ENCODE measurements around the gene WNT8B. TPM values are rescaled to one million over a fixed set of nuclear protein-coding genes. Genes with fewer than 3 reads are reported as not detected.

Gene WNT8B
- total and polyA plus RNA-seq, 2 of the 13 experiments (the other 11 are each of a cell fraction or from before 2014, with no cell fraction given): 0.07 to 0.20 TPM

- TF ChIP-seq TFDP2 (CRISPR knock-in tag; IDR thresholded peaks at IDR 0.05) (peak; percentile 31; the same call in 1 of the 2 replicates), POLR2AphosphoS5 (IDR thresholded peaks at IDR 0.05; ENCODE audit: low read depth, low read length) (no peak), REL (CRISPR knock-in tag; conservative IDR thresholded peaks at IDR 0.05) (0 out of 2 replicates have a peak, but pooled peaks have one; percentile 5), CCDC6 (CRISPR knock-in tag; IDR thresholded peaks at IDR 0.05) (no peak), ZNF660 (CRISPR knock-in tag; IDR thresholded peaks at IDR 0.05; ENCODE audit: borderline replicate concordance, low read depth) (no peak), ZNF101 (CRISPR knock-in tag; IDR thresholded peaks at IDR 0.05; ENCODE audit: borderline replicate concordance, low read depth) (no peak), TCF12 (IDR thresholded peaks at IDR 0.05) (no peak), TCF12 (CRISPR knock-in tag; IDR thresholded peaks at IDR 0.05) (no peak), HNRNPL (IDR thresholded peaks at IDR 0.05; ENCODE audit: low read depth, low read length) (peak; percentile 96), ZBTB40 (IDR thresholded peaks at IDR 0.05) (no peak), ZBTB40 (CRISPR knock-in tag; IDR thresholded peaks at IDR 0.05) (no peak), MYC (CRISPR knock-in tag; IDR thresholded peaks at IDR 0.05; ENCODE audit: borderline replicate concordance) (no peak), ZNF629 (CRISPR knock-in tag; conservative IDR thresholded peaks at IDR 0.05) (no peak), ZBTB46 (CRISPR knock-in tag; IDR thresholded peaks at IDR 0.05; ENCODE audit: borderline replicate concordance) (no peak), ZNF605 (CRISPR knock-in tag; IDR thresholded peaks at IDR 0.05) (0 out of 2 replicates have a peak, but pooled peaks have one; percentile 28), NFYB (CRISPR knock-in tag; IDR thresholded peaks at IDR 0.05) (peak; percentile 95), ZNF274 (CRISPR knock-in tag; IDR thresholded peaks at IDR 0.05) (no peak), MXI1 (IDR thresholded peaks at IDR 0.05; ENCODE audit: borderline replicate concordance, low read depth, low read length) (0 out of 3 replicates have a peak, but pooled peaks have one; percentile 13), DNMT1 (CRISPR knock-in tag; IDR thresholded peaks at IDR 0.05) (no peak)
Observed at GRCh38 chr10:100481462-100482081, 18.8 kb downstream of the WNT8B start (continued).

All from HepG2 (cell line).